Hematopoietic multipotent progenitor cell (in vitro differentiated cells): ENCODE results near the gene ACAT2. TPM values are rescaled to one million over a fixed set of nuclear protein-coding genes. Genes with fewer than 3 reads are reported as not detected.
"Not testable (repeated sequence)": the region's sequence is repeated elsewhere in the genome, so short reads cannot be mapped to it uniquely, and the experiment has no call there.

Source experiments
- DNase-seq, 3 donors: peaks; one replicate each; pipeline ENCODE4 v3.0.0-alpha.2; 2011 to 2015; ENCODE audit warnings: low read depth in 2 of 3, low spot score in 2 of 3
- total RNA-seq: library from RNA; depleted of rRNA; stranded (reverse); fragments of >200 nt; gene quantifications from one replicate; pipeline ENCODE4 v1.2.3, GENCODE V29; 2012

The ACAT2 gene
- total RNA-seq, 1 donor: 17.8 TPM

DNA sequence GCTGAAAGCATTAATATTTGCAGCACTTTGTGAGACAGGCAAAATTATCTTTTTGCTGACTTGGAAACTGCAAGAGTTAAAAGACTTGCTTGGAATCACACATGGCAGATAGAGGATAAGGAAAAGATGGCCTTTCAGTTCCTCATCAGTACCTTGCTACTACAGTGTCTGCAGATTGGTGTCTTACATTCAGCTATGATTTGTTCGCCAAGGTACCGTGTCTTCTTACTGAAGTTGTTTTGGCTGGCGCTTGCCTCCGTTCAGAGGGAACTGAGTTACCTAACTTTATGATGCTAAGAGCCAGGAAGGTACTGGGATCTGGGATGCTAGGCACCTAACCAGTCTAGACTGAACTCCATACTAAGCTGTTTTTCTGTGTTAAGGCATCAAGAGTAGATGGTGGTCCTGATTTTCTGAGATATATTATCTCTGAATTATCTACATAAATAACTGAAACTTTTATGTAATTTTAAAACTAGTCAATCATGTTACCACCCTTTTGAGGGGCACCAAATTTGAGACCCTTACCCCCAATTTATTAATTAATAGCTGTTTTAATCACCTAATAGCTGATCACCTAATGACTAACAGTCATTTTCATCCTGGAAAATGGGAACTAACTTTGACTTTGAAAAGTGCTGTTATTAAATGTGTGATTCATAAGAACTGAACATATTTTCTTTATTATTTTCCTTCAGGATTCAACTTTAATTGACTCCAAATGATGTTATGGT is 32.1 kb upstream of the ACAT2 start:
- no peak for DNase-seq

- no peak for DNase-seq
Observed at GRCh38 chr6:159730332-159730676, 31.5 kb upstream of the ACAT2 start.

GRCh38 chr6:159732550-159732949 is 29.3 kb upstream of the ACAT2 start:
- DNase-seq: not testable (repeated sequence)

GRCh38 chr6:159733395-159733794 is 28.4 kb upstream of the ACAT2 start:
- DNase-seq: not testable (repeated sequence)

- no peak for DNase-seq
Observed at GRCh38 chr6:159736908-159737307, 24.9 kb upstream of the ACAT2 start.

- no peak for DNase-seq
Observed at GRCh38 chr6:159739341-159739740, 22.5 kb upstream of the ACAT2 start.

DNA sequence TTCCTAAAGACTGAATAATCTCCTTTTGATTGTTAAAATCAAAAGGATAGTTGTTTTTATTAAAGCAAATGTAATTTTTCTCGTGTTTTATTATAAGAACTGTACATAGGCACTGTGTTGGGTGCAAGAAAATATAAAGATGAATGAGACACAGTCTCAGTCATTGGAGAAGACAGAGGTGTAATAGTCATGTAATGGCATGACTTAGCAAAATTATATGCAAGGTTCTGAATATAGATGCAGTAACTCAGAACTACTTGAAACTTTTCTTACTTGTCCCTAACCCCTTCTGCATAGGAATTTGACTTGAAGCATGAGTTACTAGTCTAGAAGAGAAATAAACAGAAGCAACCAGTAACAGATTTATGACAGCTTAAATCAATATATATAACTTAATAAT is 19.7 kb upstream of the ACAT2 start:
- no peak for DNase-seq

GRCh38 chr6:159745081-159745480 is 16.8 kb upstream of the ACAT2 start:
- no peak for DNase-seq

- DNase-seq: no peak
Observed at GRCh38 chr6:159746759-159747158, 15.1 kb upstream of the ACAT2 start.

- not testable (repeated sequence) for DNase-seq
Observed at GRCh38 chr6:159748127-159748526, 13.7 kb upstream of the ACAT2 start.

- no peak for DNase-seq
Observed at GRCh38 chr6:159751448-159751847, 10.4 kb upstream of the ACAT2 start.

GRCh38 chr6:159753081-159753872 is 8.6 kb upstream of the ACAT2 start:
- no peak for DNase-seq

DNA sequence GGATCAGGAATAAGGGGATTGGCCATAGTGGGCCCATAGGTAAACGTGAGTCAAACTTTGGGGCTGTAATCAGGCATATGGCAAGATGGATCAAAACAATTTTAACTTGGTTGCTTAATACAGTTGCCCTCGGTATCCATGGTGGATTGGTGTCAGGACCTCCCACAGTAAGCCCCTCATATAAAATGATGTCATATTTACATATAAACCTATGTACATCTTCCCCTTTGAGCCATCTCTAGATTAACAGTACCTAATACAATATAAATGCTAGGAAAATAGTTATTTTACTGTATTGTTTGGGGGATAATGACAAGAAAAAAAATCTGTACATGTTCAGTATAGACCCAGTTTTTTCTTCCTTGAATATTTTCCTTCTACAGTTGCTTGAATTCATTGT is 7.4 kb upstream of the ACAT2 start:
- no peak for DNase-seq

DNA sequence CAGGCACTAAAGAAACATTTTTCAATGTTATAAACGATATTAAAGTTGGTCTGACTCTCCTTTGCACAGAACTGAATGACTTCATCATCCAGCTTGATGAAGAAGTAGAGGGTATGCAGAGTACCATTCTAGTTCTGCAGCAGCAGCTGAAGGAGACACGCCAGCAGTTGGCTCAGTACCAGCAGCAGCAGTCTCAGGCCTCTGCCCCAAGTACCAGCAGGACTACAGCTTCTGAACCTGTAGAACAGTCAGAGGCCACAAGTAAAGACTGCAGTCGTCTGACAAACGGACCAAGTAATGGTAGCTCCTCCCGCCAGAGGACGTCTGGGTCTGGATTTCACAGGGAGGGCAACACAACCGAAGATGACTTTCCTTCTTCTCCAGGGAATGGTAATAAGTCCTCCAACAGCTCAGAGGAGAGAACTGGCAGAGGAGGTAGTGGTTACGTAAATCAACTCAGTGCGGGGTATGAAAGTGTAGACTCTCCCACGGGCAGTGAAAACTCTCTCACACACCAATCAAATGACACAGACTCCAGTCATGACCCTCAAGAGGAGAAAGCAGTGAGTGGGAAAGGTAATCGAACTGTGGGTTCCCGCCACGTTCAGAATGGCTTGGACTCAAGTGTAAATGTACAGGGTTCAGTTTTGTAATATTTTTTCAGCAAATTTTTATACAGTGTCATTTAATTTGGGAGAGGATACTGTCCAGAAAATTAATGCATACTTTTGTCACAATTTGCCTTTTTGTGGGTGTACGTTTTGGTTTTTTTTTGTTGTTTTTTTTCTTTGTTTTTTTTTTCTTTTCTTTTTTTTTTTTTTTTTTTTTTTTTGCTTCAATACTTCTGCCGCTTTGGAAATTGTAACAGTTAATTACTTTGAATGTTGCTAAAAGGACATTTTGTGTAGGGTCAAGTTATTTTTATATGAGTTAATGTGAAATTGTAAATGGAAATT is 6.6 kb upstream of the ACAT2 start:
- no peak for DNase-seq

DNA sequence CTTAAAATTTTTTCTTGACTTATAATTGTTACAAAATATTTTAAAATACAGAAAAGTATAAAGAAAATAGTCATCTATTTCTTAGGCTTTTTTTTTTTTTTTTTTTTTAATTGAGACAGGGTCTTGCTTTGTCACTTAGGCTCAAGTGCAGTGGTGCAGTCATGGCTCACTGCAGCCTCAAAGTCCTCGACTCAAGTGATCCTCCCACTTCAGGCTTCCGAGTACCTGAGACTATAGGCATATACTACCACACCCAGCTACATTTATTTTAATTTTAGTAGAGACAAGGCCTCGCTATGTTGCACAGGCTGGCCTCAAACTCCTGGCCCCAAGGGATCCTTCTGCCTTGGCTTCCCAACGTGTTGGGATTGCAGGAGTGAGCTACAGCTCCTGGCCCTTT is 5.3 kb upstream of the ACAT2 start:
- no peak for DNase-seq

DNA sequence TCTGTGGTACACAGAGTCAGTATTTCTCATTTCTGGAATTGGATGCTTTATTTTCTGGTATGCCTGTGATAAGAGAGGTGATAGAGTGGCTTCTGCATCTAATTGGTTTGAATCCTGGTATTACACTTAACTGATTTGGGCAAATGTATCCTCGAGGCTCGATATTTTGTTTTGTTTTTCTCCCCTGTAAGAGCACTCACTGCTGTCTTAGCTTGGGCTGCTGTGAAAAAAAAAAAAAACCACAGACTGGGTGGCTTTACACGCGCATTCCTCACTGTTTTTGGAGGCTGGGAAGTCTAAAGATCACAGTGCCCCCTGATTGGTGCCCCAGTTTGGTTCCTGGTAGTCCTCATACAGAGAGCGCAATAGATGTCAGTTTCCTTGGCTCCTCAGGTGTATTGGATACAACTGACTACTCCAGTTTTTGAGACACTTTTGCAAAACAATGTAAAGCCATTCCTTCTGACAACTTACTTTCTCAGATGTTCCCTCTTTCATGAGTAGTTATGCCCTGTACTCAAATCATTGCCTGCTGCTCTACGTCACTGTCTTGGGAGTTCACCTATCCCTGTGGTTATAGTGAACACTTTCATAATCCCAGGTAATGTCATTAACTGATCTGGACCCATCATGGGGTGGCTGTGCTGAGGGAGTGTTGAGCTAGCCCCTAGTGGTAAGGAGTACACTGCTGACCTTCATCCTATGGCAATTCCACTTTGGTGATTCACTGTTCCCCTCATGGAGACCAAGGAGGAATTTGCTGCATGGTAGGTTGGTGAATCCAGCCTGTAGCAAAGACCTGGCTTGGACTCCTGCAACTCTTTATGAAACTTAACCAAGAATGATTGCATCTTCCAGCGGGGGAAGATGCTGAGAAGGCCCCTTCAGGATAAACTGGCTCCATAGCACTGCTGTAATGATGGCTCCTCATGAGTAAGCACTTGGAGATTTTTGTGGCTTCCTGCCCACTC is 3.5 kb upstream of the ACAT2 start:
- DNase-seq: no peak

DNA sequence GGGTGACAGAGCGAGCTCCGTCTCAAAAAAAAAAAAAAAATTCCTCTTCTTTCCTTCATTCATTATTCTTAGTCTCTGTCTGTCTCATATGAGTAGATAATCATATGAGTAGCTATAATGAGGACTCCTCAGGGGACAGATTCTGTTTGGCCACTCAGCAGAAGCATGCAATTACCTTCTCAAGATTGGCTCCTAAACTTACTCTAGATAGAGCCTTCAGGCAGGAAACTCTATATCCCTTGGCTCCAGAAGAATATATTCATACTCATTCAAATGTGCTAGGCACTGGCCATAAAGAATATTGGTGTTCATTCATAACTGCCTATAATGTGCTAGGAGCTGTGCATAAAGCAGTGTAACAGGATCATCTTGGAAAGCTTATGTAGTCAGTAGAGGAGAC is 2.2 kb upstream of the ACAT2 start:
- no peak for DNase-seq

DNA sequence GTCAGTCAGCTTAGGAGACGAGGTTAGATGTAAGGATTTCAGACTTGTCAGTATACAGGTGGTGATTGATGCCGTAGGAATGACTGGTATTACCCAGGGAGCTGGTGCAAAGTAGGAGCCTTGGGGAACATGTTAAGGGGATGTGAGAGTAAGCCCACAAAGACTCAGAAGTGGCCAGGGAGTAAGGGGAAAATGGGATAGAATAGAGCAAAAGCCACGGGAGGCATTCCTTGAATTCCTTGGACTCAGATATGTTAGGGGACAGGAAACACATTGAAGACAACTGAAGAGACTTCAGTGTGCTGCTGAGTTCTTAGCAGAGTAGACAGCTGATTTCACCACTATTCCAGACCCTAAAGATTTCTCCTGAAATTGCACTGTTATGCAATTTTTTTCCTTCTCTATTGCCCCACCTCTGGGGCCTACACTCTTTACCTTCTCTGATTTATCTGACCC is 1.2 kb upstream of the ACAT2 start:
- DNase-seq: no peak

- DNase-seq: no peak
Observed at GRCh38 chr6:159761129-159761872, 544 bp upstream of the ACAT2 start.
